Measurements from ENCODE around the gene FHOD1.

FHOD1 gene

GRCh38 chr16:67277294-67277998 is 30.2 kb upstream of the FHOD1 start:
- DNase-seq: peak; percentile 78

GRCh38 chr16:67275321-67275720 is 28.0 kb upstream of the FHOD1 start:
- DNase-seq: no peak

- no peak for DNase-seq
These were observed 24.2 kb upstream of the FHOD1 start for GRCh38 chr16:67271446-67271845.

GRCh38 chr16:67270931-67271338 is 23.7 kb upstream of the FHOD1 start:
- no peak for DNase-seq

GRCh38 chr16:67269766-67270165 is 22.5 kb upstream of the FHOD1 start:
- no peak for DNase-seq

GRCh38 chr16:67268136-67268579 is 20.9 kb upstream of the FHOD1 start:
- DNase-seq: no peak

GRCh38 chr16:67265834-67266233 is 18.6 kb upstream of the FHOD1 start:
- no peak for DNase-seq

GRCh38 chr16:67264866-67265265 is 17.6 kb upstream of the FHOD1 start:
- no peak for DNase-seq

GRCh38 chr16:67264277-67264676 is 17.0 kb upstream of the FHOD1 start:
- DNase-seq: no peak

GRCh38 chr16:67263201-67263600 is 15.9 kb upstream of the FHOD1 start:
- DNase-seq: no peak

- peak; percentile 85 for DNase-seq
These were observed 13.3 kb upstream of the FHOD1 start for GRCh38 chr16:67260426-67261063.

- DNase-seq: no peak
These were observed 12.4 kb upstream of the FHOD1 start for GRCh38 chr16:67259705-67260104.

GRCh38 chr16:67258161-67258835 is 11.0 kb upstream of the FHOD1 start:
- DNase-seq: no peak

GRCh38 chr16:67257486-67258160 is 10.3 kb upstream of the FHOD1 start:
- no peak for DNase-seq

- DNase-seq: no peak
These were observed 9.5 kb upstream of the FHOD1 start for GRCh38 chr16:67256701-67257230.

- DNase-seq: no peak
These were observed 8.4 kb upstream of the FHOD1 start for GRCh38 chr16:67255553-67256221.

- DNase-seq: no peak
These were observed 7.7 kb upstream of the FHOD1 start for GRCh38 chr16:67254801-67255552.

- DNase-seq: no peak
These were observed 5.6 kb upstream of the FHOD1 start for GRCh38 chr16:67252609-67253497.

GRCh38 chr16:67250045-67250327 is 2.7 kb upstream of the FHOD1 start:
- DNase-seq: no peak

- no peak for DNase-seq
These were observed 2.1 kb upstream of the FHOD1 start for GRCh38 chr16:67249178-67250044.

All from RPMI8226 (cell line).